ENCODE results near the gene COL7A1. TPM values are rescaled to one million over a fixed set of nuclear protein-coding genes. Genes with fewer than 3 reads are reported as not detected.

Gene COL7A1
- total and polyA plus RNA-seq, 2 experiments from 2014 or later: 4.0 to 7.9 TPM

DNA sequence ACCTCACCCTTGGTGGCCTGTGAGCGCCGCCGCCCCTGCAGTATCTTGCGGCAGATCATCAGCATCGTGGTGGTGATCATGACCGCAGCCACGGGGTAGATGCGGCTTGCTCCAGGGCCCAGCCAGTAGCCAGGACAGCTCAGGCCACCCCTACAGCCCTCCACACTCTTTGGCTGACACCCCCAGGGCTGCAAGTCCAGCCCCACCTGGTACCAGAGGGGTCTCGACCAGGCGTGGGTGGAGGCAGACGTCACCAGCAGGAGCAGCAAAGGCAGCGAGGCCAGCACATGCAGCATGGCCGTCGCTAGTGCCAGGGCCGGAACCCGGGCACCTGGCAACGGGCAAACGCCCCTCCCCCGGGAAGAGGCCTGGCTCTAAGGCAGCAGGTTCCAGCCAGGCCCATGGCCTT lies 26.3 kb upstream of the COL7A1 start, which contains the start of gene TMEM89 (continued):
- TF ChIP-seq REST (IDR thresholded peaks at IDR 0.05; ENCODE audit: unreplicated experiment): no peak

DNA sequence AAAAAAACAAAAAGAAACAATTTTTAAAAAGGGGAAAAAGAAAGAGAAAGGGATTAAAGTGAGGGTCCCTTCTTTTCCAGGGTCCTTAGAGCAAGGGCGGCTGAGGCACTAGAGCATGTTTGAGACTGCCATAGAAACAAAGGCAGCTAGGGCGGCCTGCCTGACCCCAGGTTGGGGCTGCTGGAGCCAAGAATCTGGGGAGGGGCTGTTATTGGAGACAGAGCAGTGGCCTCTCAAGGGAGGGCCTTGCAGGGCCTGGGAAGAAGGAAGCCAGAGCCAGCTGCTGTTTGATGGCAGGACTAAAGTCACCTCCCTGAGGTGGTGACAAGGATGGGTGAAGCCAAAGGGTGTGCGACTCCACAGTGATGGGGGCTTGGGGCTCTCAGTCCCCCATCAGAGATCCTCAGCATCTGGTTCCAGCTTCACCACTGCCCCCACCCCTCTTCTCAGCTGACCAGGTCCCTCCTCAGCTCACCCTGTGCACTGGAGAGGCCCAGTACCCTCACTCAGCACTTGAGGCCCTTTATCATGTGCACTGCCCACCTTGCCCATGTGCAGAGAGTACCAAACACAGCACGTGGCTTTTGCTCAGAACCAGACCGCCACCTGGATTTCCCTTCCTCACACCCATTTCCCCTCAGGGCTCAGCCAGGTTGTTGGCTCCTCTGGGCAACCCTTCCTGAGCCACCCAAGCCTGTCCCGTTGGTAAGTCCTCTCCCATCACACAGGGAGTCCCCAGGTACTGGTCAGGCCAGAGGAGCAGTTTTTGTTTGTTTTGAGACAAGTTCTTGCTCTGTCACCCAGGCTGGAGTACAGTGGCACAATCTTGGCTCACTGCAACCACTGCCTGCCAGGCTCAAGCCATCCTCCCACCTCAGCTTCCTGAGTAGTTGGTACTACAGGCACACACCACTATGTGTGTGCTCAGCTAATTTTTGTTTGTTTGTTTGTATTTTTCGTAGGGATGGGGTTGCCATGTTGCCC lies 24.7 kb upstream of the COL7A1 start:
- H3K79me2 ChIP-seq (replicated peaks; ENCODE audit: insufficient read depth): no peaks in the 10 kb centered on the region
- peaks cover 31% of the 10 kb centered on the region for H3K9me3 Mint-ChIP-seq
- H4K20me1 ChIP-seq (replicated peaks; ENCODE audit: insufficient read depth): no peaks in the 10 kb centered on the region
- H3K4me1 Mint-ChIP-seq: peaks cover 14% of the 10 kb centered on the region; the same call in 2 of the 3 replicates
- H3K27me3 Mint-ChIP-seq (ENCODE audit: insufficient read depth, low read depth, poor library complexity): peaks cover 12% of the 10 kb centered on the region
- no peak overlapping the region for H2AFZ ChIP-seq
- peaks cover 6% of the 10 kb centered on the region for H3F3A ChIP-seq (replicated peaks; ENCODE audit: low read depth)
- H3K4me3 Mint-ChIP-seq: no peak overlapping the region
- H3K36me3 Mint-ChIP-seq (ENCODE audit: low read depth): peaks cover 49% of the 10 kb centered on the region
- H3K27ac ChIP-seq (ENCODE audit: low read depth): no peak overlapping the region
- no peak overlapping the region for H3K27ac Mint-ChIP-seq
- TF ChIP-seq CTCF (conservative IDR thresholded peaks at IDR 0.05; ENCODE audit: low read depth in 2 of 2) (no peak), REST (IDR thresholded peaks at IDR 0.05; ENCODE audit: unreplicated experiment) (no peak), EZH2 (IDR thresholded peaks at IDR 0.05; ENCODE audit: low read depth, unreplicated experiment) (no peak), STAT1 (IDR thresholded peaks at IDR 0.05; ENCODE audit: unreplicated experiment) (no peak)
- TF ChIP-seq, protein P1, sequence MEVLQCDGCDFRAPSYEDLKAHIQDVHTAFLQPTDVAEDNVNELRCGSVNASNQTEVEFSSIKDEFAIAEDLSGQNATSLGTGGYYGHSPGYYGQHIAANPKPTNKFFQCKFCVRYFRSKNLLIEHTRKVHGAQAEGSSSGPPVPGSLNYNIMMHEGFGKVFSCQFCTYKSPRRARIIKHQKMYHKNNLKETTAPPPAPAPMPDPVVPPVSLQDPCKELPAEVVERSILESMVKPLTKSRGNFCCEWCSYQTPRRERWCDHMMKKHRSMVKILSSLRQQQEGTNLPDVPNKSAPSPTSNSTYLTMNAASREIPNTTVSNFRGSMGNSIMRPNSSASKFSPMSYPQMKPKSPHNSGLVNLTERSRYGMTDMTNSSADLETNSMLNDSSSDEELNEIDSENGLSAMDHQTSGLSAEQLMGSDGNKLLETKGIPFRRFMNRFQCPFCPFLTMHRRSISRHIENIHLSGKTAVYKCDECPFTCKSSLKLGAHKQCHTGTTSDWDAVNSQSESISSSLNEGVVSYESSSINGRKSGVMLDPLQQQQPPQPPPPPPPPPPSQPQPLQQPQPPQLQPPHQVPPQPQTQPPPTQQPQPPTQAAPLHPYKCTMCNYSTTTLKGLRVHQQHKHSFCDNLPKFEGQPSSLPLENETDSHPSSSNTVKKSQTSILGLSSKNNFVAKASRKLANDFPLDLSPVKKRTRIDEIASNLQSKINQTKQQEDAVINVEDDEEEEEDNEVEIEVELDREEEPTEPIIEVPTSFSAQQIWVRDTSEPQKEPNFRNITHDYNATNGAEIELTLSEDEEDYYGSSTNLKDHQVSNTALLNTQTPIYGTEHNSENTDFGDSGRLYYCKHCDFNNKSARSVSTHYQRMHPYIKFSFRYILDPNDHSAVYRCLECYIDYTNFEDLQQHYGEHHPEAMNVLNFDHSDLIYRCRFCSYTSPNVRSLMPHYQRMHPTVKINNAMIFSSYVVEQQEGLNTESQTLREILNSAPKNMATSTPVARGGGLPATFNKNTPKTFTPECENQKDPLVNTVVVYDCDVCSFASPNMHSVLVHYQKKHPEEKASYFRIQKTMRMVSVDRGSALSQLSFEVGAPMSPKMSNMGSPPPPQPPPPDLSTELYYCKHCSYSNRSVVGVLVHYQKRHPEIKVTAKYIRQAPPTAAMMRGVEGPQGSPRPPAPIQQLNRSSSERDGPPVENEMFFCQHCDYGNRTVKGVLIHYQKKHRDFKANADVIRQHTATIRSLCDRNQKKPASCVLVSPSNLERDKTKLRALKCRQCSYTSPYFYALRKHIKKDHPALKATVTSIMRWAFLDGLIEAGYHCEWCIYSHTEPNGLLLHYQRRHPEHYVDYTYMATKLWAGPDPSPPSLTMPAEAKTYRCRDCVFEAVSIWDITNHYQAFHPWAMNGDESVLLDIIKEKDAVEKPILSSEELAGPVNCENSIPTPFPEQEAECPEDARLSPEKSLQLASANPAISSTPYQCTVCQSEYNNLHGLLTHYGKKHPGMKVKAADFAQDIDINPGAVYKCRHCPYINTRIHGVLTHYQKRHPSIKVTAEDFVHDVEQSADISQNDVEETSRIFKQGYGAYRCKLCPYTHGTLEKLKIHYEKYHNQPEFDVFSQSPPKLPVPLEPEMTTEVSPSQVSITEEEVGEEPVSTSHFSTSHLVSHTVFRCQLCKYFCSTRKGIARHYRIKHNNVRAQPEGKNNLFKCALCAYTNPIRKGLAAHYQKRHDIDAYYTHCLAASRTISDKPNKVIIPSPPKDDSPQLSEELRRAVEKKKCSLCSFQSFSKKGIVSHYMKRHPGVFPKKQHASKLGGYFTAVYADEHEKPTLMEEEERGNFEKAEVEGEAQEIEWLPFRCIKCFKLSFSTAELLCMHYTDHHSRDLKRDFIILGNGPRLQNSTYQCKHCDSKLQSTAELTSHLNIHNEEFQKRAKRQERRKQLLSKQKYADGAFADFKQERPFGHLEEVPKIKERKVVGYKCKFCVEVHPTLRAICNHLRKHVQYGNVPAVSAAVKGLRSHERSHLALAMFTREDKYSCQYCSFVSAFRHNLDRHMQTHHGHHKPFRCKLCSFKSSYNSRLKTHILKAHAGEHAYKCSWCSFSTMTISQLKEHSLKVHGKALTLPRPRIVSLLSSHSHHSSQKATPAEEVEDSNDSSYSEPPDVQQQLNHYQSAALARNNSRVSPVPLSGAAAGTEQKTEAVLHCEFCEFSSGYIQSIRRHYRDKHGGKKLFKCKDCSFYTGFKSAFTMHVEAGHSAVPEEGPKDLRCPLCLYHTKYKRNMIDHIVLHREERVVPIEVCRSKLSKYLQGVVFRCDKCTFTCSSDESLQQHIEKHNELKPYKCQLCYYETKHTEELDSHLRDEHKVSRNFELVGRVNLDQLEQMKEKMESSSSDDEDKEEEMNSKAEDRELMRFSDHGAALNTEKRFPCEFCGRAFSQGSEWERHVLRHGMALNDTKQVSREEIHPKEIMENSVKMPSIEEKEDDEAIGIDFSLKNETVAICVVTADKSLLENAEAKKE (CRISPR knock-in tag; IDR thresholded peaks at IDR 0.05): no peak
- no peaks in the 10 kb centered on the region for H3K9me2 ChIP-seq (ENCODE audit: insufficient read depth)
- ATAC-seq (no peak), DNase-seq (ENCODE audit: low spot score) (no peak)
- H3K4me1 ChIP-seq (ENCODE audit: insufficient read depth): 0 out of 2 replicates have a peak, but pooled peaks cover 3% of the 10 kb centered on the region
- H3K4me2 ChIP-seq: no peak overlapping the region
- peaks cover 7% of the 10 kb centered on the region for H3K36me3 ChIP-seq (ENCODE audit: insufficient read depth)
- H3K4me3 ChIP-seq: no peak overlapping the region
- H3K27me3 ChIP-seq (ENCODE audit: insufficient read depth): no peaks in the 10 kb centered on the region
